ENCODE results near the gene NHSL2. TPM values are rescaled to one million over a fixed set of nuclear protein-coding genes. Genes with fewer than 3 reads are reported as not detected.

NHSL2 gene
- polyA plus RNA-seq, 1 of the 3 experiments (the other 2 are of a cell fraction) = 0.61 TPM

DNA sequence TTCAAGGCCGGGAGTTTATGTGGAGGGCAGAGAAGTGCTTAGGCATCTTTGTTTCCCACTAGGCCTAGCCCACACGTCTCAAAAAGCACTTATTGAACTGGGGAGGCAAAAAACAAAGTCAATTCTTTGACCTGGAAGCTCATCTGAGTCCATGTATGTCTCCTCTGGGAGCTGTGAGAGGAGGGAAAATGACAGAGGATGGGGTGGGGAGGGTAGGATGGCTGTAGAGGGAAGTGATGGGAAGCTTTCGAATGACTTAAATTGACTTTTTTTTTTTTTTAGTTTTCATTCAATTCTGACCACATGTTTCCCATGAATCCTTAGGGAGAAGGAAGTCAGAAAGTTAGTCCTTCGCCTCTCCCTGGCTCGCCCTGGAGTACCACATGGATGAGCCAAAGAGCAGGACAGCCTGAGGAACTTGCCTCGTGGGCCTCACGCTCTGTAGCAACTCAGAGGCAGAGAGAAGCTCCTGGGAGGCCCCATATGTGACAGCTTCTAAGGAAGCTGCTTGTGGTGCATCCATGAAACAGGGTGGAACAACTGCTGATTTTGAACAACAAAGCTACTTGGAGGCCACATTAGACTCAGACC lies 45.0 kb downstream of the NHSL2 start:
- Histone ChIP-seq H4K20me1 (ENCODE audit: insufficient read depth) (no peaks in the 10 kb centered on the region), H3K27me3 (ENCODE audit: insufficient read depth) (peaks cover 10% of the 10 kb centered on the region), H2AFZ (ENCODE audit: low read depth) (no peak overlapping the region), H3K4me2 (no peak overlapping the region), H3K9me2 (no peaks in the 10 kb centered on the region), H3K4me1 (ENCODE audit: control insufficient read depth in 1 of 2, insufficient read depth in 2 of 2, low read depth in 1 of 2, low read length in 1 of 2) (no peaks in the 10 kb centered on the region; a peak in 1 of 4 replicates), H3K36me3 (replicated peaks in 1 of 2; ENCODE audit: control insufficient read depth in 1 of 2, insufficient read depth in 2 of 2, low read length in 1 of 2) (no peaks in the 10 kb centered on the region), H3K27ac (ENCODE audit: low read depth in 2 of 2, low read length in 1 of 2) (no peak overlapping the region), H3K9me3 (no peaks in the 10 kb centered on the region), H3F3A (replicated peaks; ENCODE audit: insufficient read depth) (no peaks in the 10 kb centered on the region), H3K4me3 (ENCODE audit: low read depth in 2 of 2, low read length in 1 of 2) (no peak overlapping the region), H3K79me2 (ENCODE audit: insufficient read depth) (no peaks in the 10 kb centered on the region), H3K9ac (no peak overlapping the region)
- DNase-seq = no peak
- 55% methylated on average over 7 of the region's 7 CpGs for WGBS (ENCODE audit: low lambda C conversion rate)
- TF ChIP-seq GATA2 (CRISPR knock-in tag; IDR thresholded peaks at IDR 0.05) (no peak), POLR2AphosphoS5 (IDR thresholded peaks at IDR 0.05; ENCODE audit: low read depth, low read length) (no peak), FOXJ3 (CRISPR knock-in tag; IDR thresholded peaks at IDR 0.05) (no peak), GABPA (IDR thresholded peaks at IDR 0.05; ENCODE audit: low read depth) (no peak), USF1 (IDR thresholded peaks at IDR 0.05; ENCODE audit: borderline replicate concordance, low read depth) (no peak), NFIC (IDR thresholded peaks at IDR 0.05; ENCODE audit: borderline replicate concordance) (no peak), TEAD4 (IDR thresholded peaks at IDR 0.05; ENCODE audit: borderline replicate concordance, insufficient read depth) (no peak), YY1 (IDR thresholded peaks at IDR 0.05; ENCODE audit: low read depth) (no peak), PBX3 (IDR thresholded peaks at IDR 0.05) (no peak), NRF1 (IDR thresholded peaks at IDR 0.05; ENCODE audit: low read depth, low read length) (no peak), EP300 (IDR thresholded peaks at IDR 0.05; ENCODE audit: borderline replicate concordance in 1 of 2, low read depth in 1 of 2, low read length in 1 of 2) (no peak), MXI1 (IDR thresholded peaks at IDR 0.05; ENCODE audit: low read depth, low read length) (no peak), TAF1 (IDR thresholded peaks at IDR 0.05; ENCODE audit: borderline replicate concordance, low read depth, low read length) (no peak), RAD21 (IDR thresholded peaks at IDR 0.05; ENCODE audit: low read length) (no peak), JUND (IDR thresholded peaks at IDR 0.05) (no peak), EZH2phosphoT487 (IDR thresholded peaks at IDR 0.05; ENCODE audit: borderline replicate concordance, low read depth) (no peak)
- TF ChIP-seq, protein P1, sequence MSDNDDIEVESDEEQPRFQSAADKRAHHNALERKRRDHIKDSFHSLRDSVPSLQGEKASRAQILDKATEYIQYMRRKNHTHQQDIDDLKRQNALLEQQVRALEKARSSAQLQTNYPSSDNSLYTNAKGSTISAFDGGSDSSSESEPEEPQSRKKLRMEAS (IDR thresholded peaks at IDR 0.05; ENCODE audit: low read depth) = no peak
- TF ChIP-seq, protein P2, sequence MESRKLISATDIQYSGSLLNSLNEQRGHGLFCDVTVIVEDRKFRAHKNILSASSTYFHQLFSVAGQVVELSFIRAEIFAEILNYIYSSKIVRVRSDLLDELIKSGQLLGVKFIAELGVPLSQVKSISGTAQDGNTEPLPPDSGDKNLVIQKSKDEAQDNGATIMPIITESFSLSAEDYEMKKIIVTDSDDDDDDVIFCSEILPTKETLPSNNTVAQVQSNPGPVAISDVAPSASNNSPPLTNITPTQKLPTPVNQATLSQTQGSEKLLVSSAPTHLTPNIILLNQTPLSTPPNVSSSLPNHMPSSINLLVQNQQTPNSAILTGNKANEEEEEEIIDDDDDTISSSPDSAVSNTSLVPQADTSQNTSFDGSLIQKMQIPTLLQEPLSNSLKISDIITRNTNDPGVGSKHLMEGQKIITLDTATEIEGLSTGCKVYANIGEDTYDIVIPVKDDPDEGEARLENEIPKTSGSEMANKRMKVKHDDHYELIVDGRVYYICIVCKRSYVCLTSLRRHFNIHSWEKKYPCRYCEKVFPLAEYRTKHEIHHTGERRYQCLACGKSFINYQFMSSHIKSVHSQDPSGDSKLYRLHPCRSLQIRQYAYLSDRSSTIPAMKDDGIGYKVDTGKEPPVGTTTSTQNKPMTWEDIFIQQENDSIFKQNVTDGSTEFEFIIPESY (IDR thresholded peaks at IDR 0.05; ENCODE audit: borderline replicate concordance, low read depth) = no peak
- CTCF ChIA-PET = no interaction called here
- POLR2A ChIA-PET = no interaction called here
